HepG2 (cell line): ENCODE results near the gene DAD1. TPM values are rescaled to one million over a fixed set of nuclear protein-coding genes. Genes with fewer than 3 reads are reported as not detected.

Experiments used
- ASH2L ChIP-seq: fragments of 300-600, 200-600 bp; sonication (generic); IDR thresholded peaks from 2 replicates; pipeline ENCODE4 v1.7.0; 2017; ENCODE audit warnings: low read depth, mild to moderate bottlenecking, moderate library complexity, mixed read lengths, low read length; ENCODE audit not compliant: insufficient read length
- CBX5 ChIP-seq: sonication (generic); formaldehyde crosslinking; IDR thresholded peaks from 2 replicates; pipeline ENCODE4 v1.4.0; 2020; ENCODE audit warnings: missing genetic modification reagents, borderline replicate concordance
- DPF2 ChIP-seq: sonication (generic); formaldehyde crosslinking; IDR thresholded peaks from 2 replicates; pipeline ENCODE4 v1.4.0; 2020; ENCODE audit warnings: mild to moderate bottlenecking, low read depth, missing genetic modification reagents, borderline replicate concordance
- ELF3 ChIP-seq: IDR thresholded peaks from 2 replicates; pipeline ENCODE4 v1.6.1; 2016; ENCODE audit warnings: missing genetic modification reagents, missing compliant biosample characterization
- KMT2A ChIP-seq: sonication (generic); formaldehyde crosslinking; IDR thresholded peaks from 2 replicates; pipeline ENCODE4 v1.4.0; 2020; ENCODE audit warnings: missing genetic modification reagents
- MED1 ChIP-seq: sonication (generic); formaldehyde crosslinking; IDR thresholded peaks from 2 replicates; pipeline ENCODE4 v1.4.0; 2020; ENCODE audit warnings: missing genetic modification reagents
- MZF1 ChIP-seq: sonication (generic); formaldehyde crosslinking; IDR thresholded peaks from 2 replicates; pipeline ENCODE4 v1.8.1; 2023; ENCODE audit warnings: mild to moderate bottlenecking, missing genetic modification reagents, borderline replicate concordance
- PREB ChIP-seq: sonication (generic); formaldehyde crosslinking; IDR thresholded peaks from 2 replicates; pipeline ENCODE4 v1.4.0; 2020; ENCODE audit warnings: missing genetic modification reagents
- SMYD3 ChIP-seq: sonication (generic); formaldehyde crosslinking; IDR thresholded peaks from 2 replicates; pipeline ENCODE4 v1.8.1; 2023; ENCODE audit warnings: mild to moderate bottlenecking, missing genetic modification reagents
- TCF12 ChIP-seq, 2 experiments: fragments of 450-650 bp in 1 of 2; sonication (generic) in 1 of 2; formaldehyde crosslinking in 1 of 2; IDR thresholded peaks; 2 replicates each; pipeline versions ENCODE4 v1.6.1 to v1.8.0; 2017 to 2022; ENCODE audit warnings: antibody characterized with exemption in 1 of 2, mild to moderate bottlenecking in 1 of 2, missing genetic modification reagents in 1 of 2, moderate library complexity in 1 of 2
- TCF7 ChIP-seq: sonication (generic); IDR thresholded peaks from 2 replicates; pipeline ENCODE4 v1.6.1; 2016; ENCODE audit warnings: antibody characterized with exemption, low read depth
- ZFP62 ChIP-seq: sonication (generic); formaldehyde crosslinking; IDR thresholded peaks from 2 replicates; pipeline ENCODE4 v1.4.0; 2020; ENCODE audit warnings: missing genetic modification reagents
- ZMAT3 ChIP-seq: sonication (generic); formaldehyde crosslinking; conservative IDR thresholded peaks from 2 replicates; pipeline ENCODE4 v1.7.0; 2021; ENCODE audit warnings: missing genetic modification reagents
- ZMYM4 ChIP-seq: sonication (generic); formaldehyde crosslinking; IDR thresholded peaks from 2 replicates; pipeline ENCODE4 v1.8.1; 2023; ENCODE audit warnings: mild to moderate bottlenecking, missing genetic modification reagents
- ZNF124 ChIP-seq: sonication (generic); formaldehyde crosslinking; IDR thresholded peaks from 2 replicates; pipeline ENCODE4 v1.4.0; 2020; ENCODE audit warnings: missing genetic modification reagents
- ZNF264 ChIP-seq: sonication (generic); formaldehyde crosslinking; IDR thresholded peaks from 2 replicates; pipeline ENCODE4 v1.4.0; 2020; ENCODE audit warnings: missing genetic modification reagents
- ZNF318 ChIP-seq: sonication (generic); formaldehyde crosslinking; IDR thresholded peaks from 2 replicates; pipeline ENCODE4 v1.4.0; 2020; ENCODE audit warnings: mild to moderate bottlenecking, missing genetic modification reagents
- ZNF678 ChIP-seq: sonication (generic); formaldehyde crosslinking; IDR thresholded peaks from 2 replicates; pipeline ENCODE4 v1.4.0; 2020; ENCODE audit warnings: mild to moderate bottlenecking, missing genetic modification reagents
- ZNF816 ChIP-seq: sonication (generic); formaldehyde crosslinking; IDR thresholded peaks from 2 replicates; pipeline ENCODE4 v1.8.0; 2022; ENCODE audit warnings: missing genetic modification reagents, mild to moderate bottlenecking, borderline replicate concordance
- polyA plus RNA-seq, 8 experiments: library from polyadenylated mRNA; depleted of rRNA in 3 of 8; stranded (reverse) in 7 of 8; unstranded in 1 of 8; fragments of >200 nt; fragmentation: Illumina TruSeq in 4 of 8; extraction: Trizol in 4 of 8; gene quantifications; 2 replicates each; pipeline versions ENCODE4 v1.2.1 to v1.2.3, GENCODE V29; 2011 to 2016; ENCODE audit warnings: low read depth in 4 of 8, missing spikeins in 1 of 8, mixed read lengths in 1 of 8; ENCODE audit not compliant: insufficient read depth in 1 of 8
- total RNA-seq, 5 experiments: library from RNA; depleted of rRNA; stranded (reverse); fragments of >200 nt; fragmentation: Illumina TruSeq; extraction: Trizol; gene quantifications; 2 replicates each; pipeline ENCODE4 v1.2.3, GENCODE V29; 2016; ENCODE audit warnings: low read depth in 1 of 5
- TF ChIP-seq, protein P1 (sequence below): IDR thresholded peaks from 2 replicates; pipeline ENCODE4 v1.6.1; 2016; ENCODE audit warnings: low read depth, borderline replicate concordance

Gene DAD1
- total and polyA plus RNA-seq, 2 of the 13 experiments (the other 11 are each of a cell fraction or from before 2014, with no cell fraction given) = 558 to 626 TPM

DNA sequence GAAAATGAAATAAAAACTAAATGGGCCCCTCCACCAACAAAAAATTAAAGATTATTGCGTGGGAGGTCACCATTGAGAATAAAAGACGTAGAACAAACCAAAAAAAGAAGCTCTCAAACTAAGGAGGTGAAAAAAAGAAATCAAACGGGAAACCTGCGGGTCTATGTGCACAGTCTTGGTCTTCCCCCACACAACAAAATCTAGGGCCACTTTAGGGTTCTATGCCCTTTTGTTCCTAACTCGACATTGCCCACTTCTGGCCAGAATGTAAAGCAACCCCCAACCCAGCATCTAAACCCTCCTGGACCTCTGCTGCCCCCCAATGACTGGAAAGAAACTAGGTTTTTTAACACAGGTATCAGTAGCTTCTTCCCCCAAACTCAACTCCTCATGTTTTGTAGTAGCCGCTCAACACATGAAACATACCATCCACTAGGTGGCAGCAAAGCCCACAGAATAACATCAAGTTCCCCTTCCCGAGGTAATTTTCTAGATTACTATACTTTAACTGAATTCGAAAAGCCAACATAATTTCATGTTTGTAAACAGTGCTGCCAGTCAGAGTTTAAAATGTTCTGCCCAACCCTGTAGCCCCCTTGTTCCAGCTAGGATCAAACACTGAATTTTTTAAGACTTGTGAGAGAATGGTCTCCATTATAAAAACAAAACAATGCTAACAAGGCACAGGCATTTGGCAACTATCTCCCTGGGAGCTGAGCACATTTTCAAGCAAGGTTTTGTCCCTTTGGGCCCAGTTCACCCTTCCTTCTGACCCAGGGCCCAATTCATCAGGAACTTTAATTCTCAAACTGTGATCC lies 18.7 kb downstream of the DAD1 start (continued):
- TF ChIP-seq MZF1 (CRISPR knock-in tag) = no peak
- no peak for TF ChIP-seq TCF12 (IDR thresholded peaks at IDR 0.05)
- TF ChIP-seq TCF12 (CRISPR knock-in tag; IDR thresholded peaks at IDR 0.05) = no peak
- no peak for TF ChIP-seq ZMAT3 (CRISPR knock-in tag)
- TF ChIP-seq, protein P1, sequence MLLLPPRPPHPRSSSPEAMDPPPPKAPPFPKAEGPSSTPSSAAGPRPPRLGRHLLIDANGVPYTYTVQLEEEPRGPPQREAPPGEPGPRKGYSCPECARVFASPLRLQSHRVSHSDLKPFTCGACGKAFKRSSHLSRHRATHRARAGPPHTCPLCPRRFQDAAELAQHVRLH (CRISPR knock-in tag) = peak; percentile 72; the same call in 1 of the 2 replicates
- no peak for TF ChIP-seq PREB (CRISPR knock-in tag)
- TF ChIP-seq KMT2A (CRISPR knock-in tag) = peak; percentile 76; the same call in 1 of the 2 replicates
- 0 out of 2 replicates have a peak, but pooled peaks have one; percentile 80 for TF ChIP-seq SMYD3 (CRISPR knock-in tag)
- no peak for TF ChIP-seq ZNF124 (CRISPR knock-in tag)
- TF ChIP-seq DPF2 (CRISPR knock-in tag) = no peak
- TF ChIP-seq CBX5 (CRISPR knock-in tag) = no peak
- TF ChIP-seq ELF3 (CRISPR knock-in tag) = peak; percentile 24; the same call in 1 of the 2 replicates
- TF ChIP-seq ZNF264 (CRISPR knock-in tag) = 0 out of 2 replicates have a peak, but pooled peaks have one; percentile 50
- TF ChIP-seq ASH2L = peak; percentile 58
- TF ChIP-seq ZNF678 (CRISPR knock-in tag) = no peak
- TF ChIP-seq MED1 (CRISPR knock-in tag) = 0 out of 2 replicates have a peak, but pooled peaks have one; percentile 22
- TF ChIP-seq TCF7 = no peak; the same call in 1 of the 2 replicates
- TF ChIP-seq ZFP62 (CRISPR knock-in tag) = no peak
- no peak for TF ChIP-seq ZNF318 (CRISPR knock-in tag)
- peak; percentile 54; the same call in 1 of the 2 replicates for TF ChIP-seq ZNF816 (CRISPR knock-in tag)
- peak; percentile 45; the same call in 1 of the 2 replicates for TF ChIP-seq ZMYM4 (CRISPR knock-in tag)
